Parathyroid adenoma (tissue), 2 donors: Measurements from ENCODE around the gene PLA2G4B.

ENCODE experiments used
- H2AFZ ChIP-seq: fragments of 300-600 bp; sonication (generic); one replicate; pipeline ENCODE4 v1.7.0; 2017; ENCODE audit warnings: antibody characterized with exemption, mild to moderate bottlenecking
- H3K27ac ChIP-seq: fragments of 300-600 bp; sonication (generic); one replicate; pipeline ENCODE4 v1.7.0; 2017
- H3K27me3 ChIP-seq: fragments of 300-600 bp; sonication (generic); one replicate; pipeline ENCODE4 v1.7.0; 2017; ENCODE audit warnings: low read length; ENCODE audit not compliant: control insufficient read depth, insufficient read depth
- H3K36me3 ChIP-seq: fragments of 300-600 bp; sonication (generic); one replicate; pipeline ENCODE4 v1.7.0; 2017; ENCODE audit warnings: low read length; ENCODE audit not compliant: control insufficient read depth, insufficient read depth
- H3K4me1 ChIP-seq: fragments of 300-600 bp; sonication (generic); one replicate; pipeline ENCODE4 v1.7.0; 2017; ENCODE audit warnings: control low read depth
- H3K4me2 ChIP-seq: fragments of 300-600 bp; sonication (generic); one replicate; pipeline ENCODE4 v1.7.0; 2017; ENCODE audit warnings: low read length
- H3K4me3 ChIP-seq: fragments of 300-600 bp; sonication (generic); one replicate; pipeline ENCODE4 v1.7.0; 2017; ENCODE audit warnings: low read depth, low read length
- H3K79me2 ChIP-seq: fragments of 300-600 bp; sonication (generic); one replicate; pipeline ENCODE4 v1.7.0; 2017; ENCODE audit warnings: control low read depth
- H3K9ac ChIP-seq: fragments of 300-600 bp; sonication (generic); one replicate; pipeline ENCODE4 v1.7.0; 2017; ENCODE audit warnings: mild to moderate bottlenecking
- H3K9me3 ChIP-seq: fragments of 300-600 bp; sonication (generic); one replicate; pipeline ENCODE4 v1.7.0; 2017; ENCODE audit warnings: low read length; ENCODE audit not compliant: control insufficient read depth
- TF ChIP-seq, protein P1 (sequence below): fragments of 300-600 bp; sonication (generic); IDR thresholded peaks from one replicate; pipeline ENCODE4 v1.7.0; 2017; ENCODE audit warnings: antibody characterized with exemption, mild to moderate bottlenecking
- donor health status: primary hyperparathyroidism.

Gene PLA2G4B

DNA sequence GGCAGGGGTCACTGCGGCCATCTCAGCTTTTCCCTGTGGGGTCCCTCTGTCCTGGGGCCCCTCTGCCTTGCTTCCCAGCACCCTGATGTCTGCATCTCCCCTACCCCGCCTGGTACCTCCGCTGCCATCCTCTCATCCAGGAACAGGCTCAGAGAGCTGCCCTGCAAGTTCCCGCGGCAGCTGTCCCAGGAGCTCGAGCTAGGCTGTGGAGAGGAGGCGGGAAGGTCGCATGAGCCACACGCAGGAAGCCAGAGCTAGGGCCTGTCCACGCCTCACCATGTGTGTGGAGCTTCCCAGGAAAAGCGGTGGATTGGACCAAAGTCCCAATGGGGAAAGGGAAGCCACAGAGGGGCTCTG lies 12.5 kb downstream of the PLA2G4B start:
- H2AFZ ChIP-seq, result no peak overlapping the region
- no peaks in the 10 kb centered on the region for H3K4me1 ChIP-seq
- no peaks in the 10 kb centered on the region for H3K79me2 ChIP-seq
- no peaks in the 10 kb centered on the region for H3K27me3 ChIP-seq
- H3K4me3 ChIP-seq, result no peak overlapping the region
- TF ChIP-seq, protein P1, sequence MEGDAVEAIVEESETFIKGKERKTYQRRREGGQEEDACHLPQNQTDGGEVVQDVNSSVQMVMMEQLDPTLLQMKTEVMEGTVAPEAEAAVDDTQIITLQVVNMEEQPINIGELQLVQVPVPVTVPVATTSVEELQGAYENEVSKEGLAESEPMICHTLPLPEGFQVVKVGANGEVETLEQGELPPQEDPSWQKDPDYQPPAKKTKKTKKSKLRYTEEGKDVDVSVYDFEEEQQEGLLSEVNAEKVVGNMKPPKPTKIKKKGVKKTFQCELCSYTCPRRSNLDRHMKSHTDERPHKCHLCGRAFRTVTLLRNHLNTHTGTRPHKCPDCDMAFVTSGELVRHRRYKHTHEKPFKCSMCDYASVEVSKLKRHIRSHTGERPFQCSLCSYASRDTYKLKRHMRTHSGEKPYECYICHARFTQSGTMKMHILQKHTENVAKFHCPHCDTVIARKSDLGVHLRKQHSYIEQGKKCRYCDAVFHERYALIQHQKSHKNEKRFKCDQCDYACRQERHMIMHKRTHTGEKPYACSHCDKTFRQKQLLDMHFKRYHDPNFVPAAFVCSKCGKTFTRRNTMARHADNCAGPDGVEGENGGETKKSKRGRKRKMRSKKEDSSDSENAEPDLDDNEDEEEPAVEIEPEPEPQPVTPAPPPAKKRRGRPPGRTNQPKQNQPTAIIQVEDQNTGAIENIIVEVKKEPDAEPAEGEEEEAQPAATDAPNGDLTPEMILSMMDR, result no peak
- no peaks in the 10 kb centered on the region for H3K9me3 ChIP-seq
- H3K4me2 ChIP-seq, result no peak overlapping the region
- no peak overlapping the region for H3K27ac ChIP-seq
- H3K9ac ChIP-seq, result no peak overlapping the region
- H3K36me3 ChIP-seq, result no peaks in the 10 kb centered on the region

DNA sequence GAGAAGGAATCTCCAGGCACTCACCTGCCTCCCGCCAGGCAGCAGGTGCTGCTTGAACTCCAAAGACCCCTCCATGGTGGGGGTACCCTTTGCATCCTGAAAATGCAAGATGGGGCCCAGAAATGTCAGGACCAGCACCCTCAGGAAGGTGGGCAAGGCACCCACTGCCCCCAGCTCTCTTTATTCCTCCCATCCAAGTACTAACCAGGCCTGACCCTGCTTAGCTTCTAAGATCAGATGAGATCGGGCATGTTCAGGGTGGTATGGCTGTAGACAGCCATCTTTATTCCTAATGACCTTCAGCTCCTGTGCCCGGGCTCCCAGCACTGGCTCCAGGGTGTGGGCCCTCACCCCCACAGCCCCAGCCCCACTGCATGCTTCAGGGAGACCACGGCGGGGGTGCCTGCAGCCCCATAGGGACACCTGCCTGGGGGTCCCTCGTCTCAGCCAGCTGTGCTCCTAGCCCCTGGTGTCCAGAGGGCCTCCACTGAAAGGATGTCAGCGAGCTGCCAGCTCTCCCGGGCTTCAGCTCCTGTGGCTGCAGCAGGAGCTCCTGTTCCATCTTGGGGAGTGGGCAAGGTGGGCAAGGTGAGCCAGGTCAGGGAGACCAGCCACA lies 13.2 kb downstream of the PLA2G4B start:
- Histone ChIP-seq H3K4me2 (no peak overlapping the region), H3K4me1 (no peaks in the 10 kb centered on the region), H3K9me3 (no peaks in the 10 kb centered on the region), H3K9ac (no peak overlapping the region), H3K27ac (no peak overlapping the region), H3K36me3 (no peaks in the 10 kb centered on the region), H3K27me3 (no peaks in the 10 kb centered on the region), H3K79me2 (no peaks in the 10 kb centered on the region), H3K4me3 (no peak overlapping the region), H2AFZ (no peak overlapping the region)
- TF ChIP-seq, protein P1, result no peak

DNA sequence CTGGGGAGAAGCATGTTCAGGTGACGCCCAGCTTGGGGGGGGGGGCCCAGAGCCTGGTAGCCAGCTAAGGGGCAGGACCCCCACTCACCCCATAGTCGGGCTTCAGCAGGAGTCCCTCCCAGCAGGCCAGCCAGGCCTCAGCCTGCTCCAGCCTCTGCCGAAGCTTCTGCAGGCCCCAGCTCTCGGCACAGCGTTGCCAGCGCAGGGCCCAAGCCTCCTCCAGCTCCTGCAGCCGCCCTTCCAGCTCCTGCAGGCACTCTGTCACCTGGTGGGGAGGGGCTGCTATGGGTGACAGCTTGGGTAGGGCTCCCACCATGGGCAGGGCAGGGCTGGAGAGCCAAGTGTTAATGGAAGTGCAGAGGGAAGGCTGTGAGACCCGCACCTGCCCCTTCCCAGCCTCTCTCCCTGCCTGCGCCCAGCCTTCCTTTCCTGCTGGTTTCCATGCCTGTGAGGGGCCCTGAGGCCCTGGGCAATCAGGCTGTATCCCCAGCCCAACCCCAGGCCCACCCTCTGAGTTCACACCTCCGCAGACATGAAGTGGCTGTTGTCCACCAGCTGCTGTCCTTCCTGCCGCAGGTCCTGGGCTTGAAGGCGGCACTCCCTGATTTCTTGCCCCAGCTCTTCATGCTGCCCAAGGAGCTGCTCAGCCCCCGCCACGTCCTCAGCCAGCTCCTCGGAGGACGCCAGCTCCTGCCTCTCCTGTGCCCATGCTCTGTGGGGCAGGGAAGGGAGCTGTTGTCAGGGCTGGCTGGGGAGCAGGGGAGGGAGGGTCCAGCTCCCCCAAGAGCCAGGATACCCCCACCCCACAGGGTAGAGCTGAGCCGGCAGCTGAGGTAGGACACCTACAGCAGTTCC lies 14.3 kb downstream of the PLA2G4B start:
- no peak overlapping the region for H3K27ac ChIP-seq
- no peak overlapping the region for H3K4me2 ChIP-seq
- H3K9me3 ChIP-seq, result no peaks in the 10 kb centered on the region
- H3K27me3 ChIP-seq, result no peaks in the 10 kb centered on the region
- TF ChIP-seq, protein P1, result no peak
- H3K9ac ChIP-seq, result no peak overlapping the region
- H3K4me3 ChIP-seq, result no peak overlapping the region
- no peaks in the 10 kb centered on the region for H3K36me3 ChIP-seq
- H3K79me2 ChIP-seq, result no peaks in the 10 kb centered on the region
- H2AFZ ChIP-seq, result no peak overlapping the region
- H3K4me1 ChIP-seq, result no peaks in the 10 kb centered on the region

DNA sequence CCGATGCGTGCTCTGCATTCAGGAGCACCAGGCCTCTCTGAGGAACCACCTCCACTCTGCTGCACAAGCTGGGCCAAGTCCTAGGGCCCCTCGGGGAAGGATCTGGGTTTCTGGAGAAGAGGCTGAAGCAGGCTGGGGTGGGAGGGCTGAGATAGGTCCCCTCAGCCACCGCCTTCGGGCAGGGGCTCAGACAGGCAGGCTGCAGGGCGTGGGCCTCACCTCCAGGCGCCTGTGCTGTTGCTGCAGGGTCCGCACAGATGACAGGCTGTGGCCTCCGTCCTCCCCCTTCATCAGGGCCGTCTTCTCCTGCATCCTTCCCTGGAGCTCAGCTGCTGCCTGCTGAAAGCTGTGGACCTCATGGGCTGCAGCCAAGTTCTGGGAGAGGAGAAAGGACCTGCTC lies 15.2 kb downstream of the PLA2G4B start:
- Histone ChIP-seq H3K4me2 (no peak overlapping the region), H3K27ac (no peak overlapping the region), H3K79me2 (no peaks in the 10 kb centered on the region), H2AFZ (no peak overlapping the region), H3K27me3 (no peaks in the 10 kb centered on the region), H3K36me3 (no peaks in the 10 kb centered on the region), H3K4me3 (no peak overlapping the region), H3K4me1 (no peaks in the 10 kb centered on the region), H3K9ac (no peak overlapping the region), H3K9me3 (no peaks in the 10 kb centered on the region)
- TF ChIP-seq, protein P1, result no peak
